Liver (tissue), 9 donors: ENCODE results near the gene ANKFN1. TPM values are rescaled to one million over a fixed set of nuclear protein-coding genes. Genes with fewer than 3 reads are reported as not detected.

Experiments used
- DNase-seq: peaks from one replicate; pipeline ENCODE4 v3.0.0-alpha.2; 2017; ENCODE audit warnings: low spot score
- H3K27ac ChIP-seq, 2 donors: one replicate each; pipeline ENCODE4 v1.7.0; 2013; ENCODE audit warnings: inconsistent platforms in 2 of 2, low read length in 2 of 2, control low read depth in 1 of 2, low read depth in 1 of 2, mild to moderate bottlenecking in 1 of 2
- H3K27me3 ChIP-seq, 4 donors: one replicate each; pipeline versions ENCODE4 v1.6.1 to v1.7.0; 2013; ENCODE audit warnings: low read length in 3 of 4, inconsistent platforms in 1 of 4, mild to moderate bottlenecking in 1 of 4, moderate library complexity in 1 of 4; ENCODE audit not compliant: control insufficient read depth in 4 of 4, insufficient read depth in 4 of 4
- H3K36me3 ChIP-seq, 4 donors: one replicate each; pipeline versions ENCODE4 v1.6.1 to v1.7.0; 2013; ENCODE audit warnings: low read length in 3 of 4, mild to moderate bottlenecking in 3 of 4, low read depth in 1 of 4, moderate library complexity in 1 of 4; ENCODE audit not compliant: control insufficient read depth in 4 of 4, insufficient read depth in 3 of 4
- H3K4me1 ChIP-seq, 4 donors: one replicate each; pipeline versions ENCODE4 v1.6.1 to v1.7.0; 2013; ENCODE audit warnings: low read length in 3 of 4, mild to moderate bottlenecking in 3 of 4, moderate library complexity in 1 of 4; ENCODE audit not compliant: control insufficient read depth in 4 of 4, insufficient read depth in 4 of 4
- H3K4me3 ChIP-seq, 3 donors: one replicate each; pipeline versions ENCODE4 v1.6.1 to v1.7.0; 2013; ENCODE audit warnings: low read length in 3 of 3, control low read depth in 1 of 3, low read depth in 1 of 3, mild to moderate bottlenecking in 1 of 3
- H3K9ac ChIP-seq, 2 donors: one replicate each; pipeline ENCODE4 v1.7.0; 2013; ENCODE audit warnings: low read length in 2 of 2, mild to moderate bottlenecking in 2 of 2, moderate library complexity in 2 of 2, control low read depth in 1 of 2, low read depth in 1 of 2
- H3K9me3 ChIP-seq, 4 donors: one replicate each; pipeline versions ENCODE4 v1.6.1 to v1.7.0; 2013; ENCODE audit warnings: low read length in 3 of 4; ENCODE audit not compliant: control insufficient read depth in 4 of 4
- EGR1 ChIP-seq, 2 donors: IDR thresholded peaks; 2 replicates each; pipeline ENCODE4 v1.6.1; 2016 to 2018; ENCODE audit warnings: antibody characterized with exemption in 2 of 2, low read depth in 2 of 2
- FOXA1 ChIP-seq: IDR thresholded peaks from 2 replicates; pipeline ENCODE4 v1.6.1; 2016; ENCODE audit warnings: antibody characterized with exemption
- HNF4A ChIP-seq, 2 donors: conservative IDR thresholded peaks; 2 replicates each; pipeline ENCODE4 v1.6.1; 2016; ENCODE audit warnings: antibody characterized with exemption in 2 of 2, mild to moderate bottlenecking in 2 of 2
- NR2F2 ChIP-seq: IDR thresholded peaks from 2 replicates; pipeline ENCODE4 v1.6.1; 2016; ENCODE audit warnings: antibody characterized with exemption
- RAD21 ChIP-seq, 2 donors: IDR thresholded peaks; 2 replicates each; pipeline ENCODE4 v1.6.1; 2016; ENCODE audit warnings: antibody characterized with exemption in 2 of 2, mild to moderate bottlenecking in 2 of 2
- RXRA ChIP-seq, 2 donors: IDR thresholded peaks; 2 replicates each; pipeline ENCODE4 v1.6.1; 2017 to 2018; ENCODE audit warnings: antibody characterized with exemption in 2 of 2, mild to moderate bottlenecking in 1 of 2
- SP1 ChIP-seq: IDR thresholded peaks from 2 replicates; pipeline ENCODE4 v1.6.1; 2018; ENCODE audit warnings: antibody characterized with exemption, mild to moderate bottlenecking
- TAF1 ChIP-seq: conservative IDR thresholded peaks from 2 replicates; pipeline ENCODE4 v1.6.1; 2016; ENCODE audit warnings: antibody characterized with exemption, mild to moderate bottlenecking
- YY1 ChIP-seq: IDR thresholded peaks from 2 replicates; pipeline ENCODE4 v1.6.1; 2016; ENCODE audit warnings: antibody characterized with exemption, mild to moderate bottlenecking
- WGBS: extraction: QIAGEN DNeasy Blood & Tissue Kit; methylation state at CpG from one replicate; pipeline ENCODE4 v1.1.7; 2013; 5-methylcytosine and 5-hydroxymethylcytosine counted together
- polyA plus RNA-seq, 2 donors: library from polyadenylated mRNA; stranded (reverse) in 1 of 2; unstranded in 1 of 2; fragments of 200-250 nt in 1 of 2; fragments of >200 nt in 1 of 2; fragmentation: Nextera tagmentation in 1 of 2; extraction: Ambion mirVana in 1 of 2; gene quantifications; one replicate each; pipeline versions ENCODE4 v1.2.1 to v1.2.3, GENCODE V29; 2013 to 2015
- total RNA-seq, 2 donors: library from RNA; depleted of rRNA; stranded (reverse); fragments of >200 nt; gene quantifications; one replicate each; pipeline ENCODE4 v1.2.3, GENCODE V29; 2014
- TF ChIP-seq, protein P1 (sequence below): IDR thresholded peaks from 2 replicates; pipeline ENCODE4 v1.6.1; 2016; ENCODE audit warnings: antibody characterized with exemption
- TF ChIP-seq, protein P2 (sequence below): IDR thresholded peaks from 2 replicates; pipeline ENCODE4 v1.6.1; 2016; ENCODE audit warnings: antibody characterized with exemption
- TF ChIP-seq, protein P3 (sequence below): IDR thresholded peaks from 2 replicates; pipeline ENCODE4 v1.6.1; 2016; ENCODE audit warnings: antibody characterized with exemption, mild to moderate bottlenecking
- TF ChIP-seq, protein P4 (sequence below): IDR thresholded peaks from 2 replicates; pipeline ENCODE4 v1.6.1; 2016; ENCODE audit warnings: antibody characterized with exemption
- donor health status: healthy.
- donor health status: healthy.
- donor health status: healthy.
- donor health status: healthy.
- donor health status: healthy.

ANKFN1 gene
- total and polyA plus RNA-seq, 4 donors, result not detected

DNA sequence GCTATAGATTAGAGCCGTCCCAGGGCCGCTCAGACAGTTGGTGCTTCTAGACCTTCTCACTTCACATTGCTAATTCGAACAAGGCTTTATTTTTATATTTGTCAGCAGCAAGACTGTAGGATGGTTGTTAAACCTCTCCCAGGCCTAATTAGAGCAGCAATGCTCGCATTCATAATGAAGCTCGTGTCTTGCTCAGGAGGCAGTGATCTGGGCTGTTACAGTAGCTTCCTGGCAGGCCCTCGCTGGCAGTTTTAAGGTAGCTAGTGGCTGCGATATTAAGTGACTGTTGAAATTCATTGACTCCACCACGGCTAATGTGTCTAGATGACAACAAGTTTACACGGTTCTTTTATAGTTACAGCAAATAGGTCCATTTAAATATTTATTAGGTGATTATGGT lies 23.2 kb upstream of the ANKFN1 start:
- Histone ChIP-seq H3K27me3 (peaks cover 0 to 3% (median 0%) of the 10 kb centered on the region in 4 donors), H3K27ac (no peak overlapping the region), H3K4me3 (no peak overlapping the region), H3K9me3 (no peaks in the 10 kb centered on the region), H3K4me1 (peaks cover 0 to 3% (median 0%) of the 10 kb centered on the region in 4 donors), H3K9ac (no peak overlapping the region), H3K36me3 (no peaks in the 10 kb centered on the region)
- no peak for DNase-seq
- 87% methylated on average over 9 of the region's 9 CpGs for WGBS
- TF ChIP-seq, protein P1, sequence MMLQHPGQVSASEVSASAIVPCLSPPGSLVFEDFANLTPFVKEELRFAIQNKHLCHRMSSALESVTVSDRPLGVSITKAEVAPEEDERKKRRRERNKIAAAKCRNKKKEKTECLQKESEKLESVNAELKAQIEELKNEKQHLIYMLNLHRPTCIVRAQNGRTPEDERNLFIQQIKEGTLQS, result no peak
- TF ChIP-seq RAD21 (IDR thresholded peaks at IDR 0.05) (no peak), FOXA1 (no peak), EGR1 (IDR thresholded peaks at IDR 0.05; ENCODE audit: low read depth in 2 of 2) (no peak), TAF1 (no peak), YY1 (no peak), RXRA (IDR thresholded peaks at IDR 0.05) (no peak)
- TF ChIP-seq, protein P2, sequence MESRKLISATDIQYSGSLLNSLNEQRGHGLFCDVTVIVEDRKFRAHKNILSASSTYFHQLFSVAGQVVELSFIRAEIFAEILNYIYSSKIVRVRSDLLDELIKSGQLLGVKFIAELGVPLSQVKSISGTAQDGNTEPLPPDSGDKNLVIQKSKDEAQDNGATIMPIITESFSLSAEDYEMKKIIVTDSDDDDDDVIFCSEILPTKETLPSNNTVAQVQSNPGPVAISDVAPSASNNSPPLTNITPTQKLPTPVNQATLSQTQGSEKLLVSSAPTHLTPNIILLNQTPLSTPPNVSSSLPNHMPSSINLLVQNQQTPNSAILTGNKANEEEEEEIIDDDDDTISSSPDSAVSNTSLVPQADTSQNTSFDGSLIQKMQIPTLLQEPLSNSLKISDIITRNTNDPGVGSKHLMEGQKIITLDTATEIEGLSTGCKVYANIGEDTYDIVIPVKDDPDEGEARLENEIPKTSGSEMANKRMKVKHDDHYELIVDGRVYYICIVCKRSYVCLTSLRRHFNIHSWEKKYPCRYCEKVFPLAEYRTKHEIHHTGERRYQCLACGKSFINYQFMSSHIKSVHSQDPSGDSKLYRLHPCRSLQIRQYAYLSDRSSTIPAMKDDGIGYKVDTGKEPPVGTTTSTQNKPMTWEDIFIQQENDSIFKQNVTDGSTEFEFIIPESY, result no peak
- TF ChIP-seq, protein P3, sequence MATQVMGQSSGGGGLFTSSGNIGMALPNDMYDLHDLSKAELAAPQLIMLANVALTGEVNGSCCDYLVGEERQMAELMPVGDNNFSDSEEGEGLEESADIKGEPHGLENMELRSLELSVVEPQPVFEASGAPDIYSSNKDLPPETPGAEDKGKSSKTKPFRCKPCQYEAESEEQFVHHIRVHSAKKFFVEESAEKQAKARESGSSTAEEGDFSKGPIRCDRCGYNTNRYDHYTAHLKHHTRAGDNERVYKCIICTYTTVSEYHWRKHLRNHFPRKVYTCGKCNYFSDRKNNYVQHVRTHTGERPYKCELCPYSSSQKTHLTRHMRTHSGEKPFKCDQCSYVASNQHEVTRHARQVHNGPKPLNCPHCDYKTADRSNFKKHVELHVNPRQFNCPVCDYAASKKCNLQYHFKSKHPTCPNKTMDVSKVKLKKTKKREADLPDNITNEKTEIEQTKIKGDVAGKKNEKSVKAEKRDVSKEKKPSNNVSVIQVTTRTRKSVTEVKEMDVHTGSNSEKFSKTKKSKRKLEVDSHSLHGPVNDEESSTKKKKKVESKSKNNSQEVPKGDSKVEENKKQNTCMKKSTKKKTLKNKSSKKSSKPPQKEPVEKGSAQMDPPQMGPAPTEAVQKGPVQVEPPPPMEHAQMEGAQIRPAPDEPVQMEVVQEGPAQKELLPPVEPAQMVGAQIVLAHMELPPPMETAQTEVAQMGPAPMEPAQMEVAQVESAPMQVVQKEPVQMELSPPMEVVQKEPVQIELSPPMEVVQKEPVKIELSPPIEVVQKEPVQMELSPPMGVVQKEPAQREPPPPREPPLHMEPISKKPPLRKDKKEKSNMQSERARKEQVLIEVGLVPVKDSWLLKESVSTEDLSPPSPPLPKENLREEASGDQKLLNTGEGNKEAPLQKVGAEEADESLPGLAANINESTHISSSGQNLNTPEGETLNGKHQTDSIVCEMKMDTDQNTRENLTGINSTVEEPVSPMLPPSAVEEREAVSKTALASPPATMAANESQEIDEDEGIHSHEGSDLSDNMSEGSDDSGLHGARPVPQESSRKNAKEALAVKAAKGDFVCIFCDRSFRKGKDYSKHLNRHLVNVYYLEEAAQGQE, result no peak

DNA sequence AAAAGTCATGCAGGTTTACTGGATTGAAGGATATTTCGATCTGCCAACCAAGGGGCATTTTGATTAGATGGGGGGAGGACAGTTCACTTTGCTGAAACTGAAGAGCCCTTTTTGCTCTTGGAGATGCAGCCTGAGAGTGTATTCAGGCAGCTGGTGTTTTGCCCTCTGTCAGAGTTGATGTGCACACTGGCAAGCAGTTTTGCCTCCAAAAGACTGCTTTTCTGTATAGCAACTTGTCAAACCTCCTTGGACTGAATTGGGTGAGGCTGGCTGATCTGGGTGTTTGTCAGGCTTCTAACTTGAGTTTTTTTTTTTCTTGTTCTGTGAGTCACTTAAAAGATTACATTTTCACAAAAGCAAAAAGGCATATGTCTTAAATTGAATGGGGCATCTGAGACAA lies 22.6 kb upstream of the ANKFN1 start:
- Histone ChIP-seq H3K4me3 (no peak overlapping the region), H3K9ac (no peak overlapping the region), H3K27me3 (peaks cover 0 to 3% (median 0%) of the 10 kb centered on the region in 4 donors), H3K36me3 (no peaks in the 10 kb centered on the region), H3K9me3 (no peaks in the 10 kb centered on the region), H3K4me1 (peaks cover 0 to 3% (median 0%) of the 10 kb centered on the region in 4 donors), H3K27ac (no peak overlapping the region)
- 89% methylated on average over 1 of the region's 1 CpG for WGBS
- TF ChIP-seq NR2F2 (no peak), YY1 (no peak), HNF4A (conservative IDR thresholded peaks at IDR 0.05) (no peak), SP1 (no peak), EGR1 (IDR thresholded peaks at IDR 0.05; ENCODE audit: low read depth in 2 of 2) (no peak), RXRA (IDR thresholded peaks at IDR 0.05) (no peak), RAD21 (IDR thresholded peaks at IDR 0.05) (no peak)
- TF ChIP-seq, protein P3, result no peak
- TF ChIP-seq, protein P2, result no peak
- TF ChIP-seq, protein P4, sequence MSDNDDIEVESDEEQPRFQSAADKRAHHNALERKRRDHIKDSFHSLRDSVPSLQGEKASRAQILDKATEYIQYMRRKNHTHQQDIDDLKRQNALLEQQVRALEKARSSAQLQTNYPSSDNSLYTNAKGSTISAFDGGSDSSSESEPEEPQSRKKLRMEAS, result no peak
- no peak for DNase-seq
